OCI-LY7 (cell line): ENCODE measurements around the gene FAM184B. TPM values are rescaled to one million over a fixed set of nuclear protein-coding genes. Genes with fewer than 3 reads are reported as not detected.

Experiments used
- BruUV-seq: library from RNA; stranded (reverse); fragments of 400-500 nt; replicated peaks from 2 replicates; lab custom pipeline; 2021; lab: Mats Ljungman, UMichigan
- CTCF ChIA-PET: fragments of 300-600 bp; sonication (Branson Sonifier 250); formaldehyde crosslinking; loops from one replicate; lab custom pipeline; 2022; ENCODE audit warnings: antibody characterized with exemption; ENCODE audit not compliant: unreplicated experiment; lab: Charles Lee
- POLR2A ChIA-PET: fragments of 300-600 bp; sonication (Branson Sonifier 250); formaldehyde crosslinking; loops from one replicate; lab custom pipeline; 2022; ENCODE audit warnings: antibody characterized with exemption; lab: Charles Lee
- DNase-seq: peaks from one replicate; pipeline ENCODE4 v3.0.0-alpha.2; 2015; ENCODE audit warnings: low spot score
- H2AFZ ChIP-seq: fragments of 200-600 bp; sonication (generic), shearing (Covaris generic); 2 replicates; pipeline ENCODE4 v1.6.1; 2014; ENCODE audit warnings: mild to moderate bottlenecking, antibody characterized with exemption, low read length, moderate library complexity
- H3K27ac ChIP-seq: fragments of 200-600 bp; sonication (generic); 2 replicates; pipeline ENCODE4 v1.5.1; 2014; ENCODE audit warnings: mixed run types, low read depth, mild to moderate bottlenecking, moderate library complexity, low read length, inconsistent platforms; ENCODE audit not compliant: poor library complexity, severe bottlenecking
- H3K36me3 ChIP-seq: fragments of 200-600 bp; sonication (generic); 2 replicates; pipeline ENCODE4 v1.6.1; 2014; ENCODE audit warnings: mild to moderate bottlenecking, antibody characterized with exemption, low read length, moderate library complexity, mixed read lengths; ENCODE audit not compliant: insufficient read depth
- H3K4me1 ChIP-seq: fragments of 200-600 bp; sonication (generic); 2 replicates; pipeline ENCODE4 v1.5.1; 2014; ENCODE audit warnings: mild to moderate bottlenecking, low read length; ENCODE audit not compliant: insufficient read depth, poor library complexity, severe bottlenecking
- H3K4me2 ChIP-seq: fragments of 200-600 bp; sonication (generic); 2 replicates; pipeline ENCODE4 v1.6.1; 2014; ENCODE audit warnings: mild to moderate bottlenecking, low read length
- H3K4me3 ChIP-seq: fragments of 200-600 bp; sonication (generic); 2 replicates; pipeline ENCODE4 v1.5.1; 2014; ENCODE audit warnings: mild to moderate bottlenecking, low read depth, low read length; ENCODE audit not compliant: poor library complexity, severe bottlenecking
- H3K79me2 ChIP-seq: fragments of 200-600 bp; sonication (generic); 2 replicates; pipeline ENCODE4 v1.6.1; 2016; ENCODE audit warnings: low read depth, mild to moderate bottlenecking, low read length, moderate library complexity, mixed read lengths; ENCODE audit not compliant: insufficient read depth
- H3K9me2 ChIP-seq: fragments of 200-600 bp; sonication (generic); 2 replicates; pipeline ENCODE4 v1.6.1; 2016; ENCODE audit warnings: mild to moderate bottlenecking, low read length, mixed read lengths; ENCODE audit not compliant: insufficient read depth
- H3K9me3 ChIP-seq: fragments of 200-600 bp; sonication (generic); 2 replicates; pipeline ENCODE4 v1.6.1; 2014; ENCODE audit warnings: mild to moderate bottlenecking, mixed run types, low read length, mixed read lengths
- H4K20me1 ChIP-seq: fragments of 200-600 bp; sonication (generic); 2 replicates; pipeline ENCODE4 v1.6.1; 2014; ENCODE audit warnings: mild to moderate bottlenecking, antibody characterized with exemption, low read length, moderate library complexity, mixed read lengths; ENCODE audit not compliant: insufficient read depth
- EZH2phosphoT487 ChIP-seq: fragments of 200-600 bp; sonication (generic); IDR thresholded peaks from 2 replicates; pipeline ENCODE4 v1.6.1; 2018; ENCODE audit warnings: low read depth, borderline replicate concordance, mild to moderate bottlenecking, mixed run types, antibody characterized with exemption, low read length, moderate library complexity, mixed read lengths
- intact Hi-C: fragments of 100-400 bp; cut with micrococcal nuclease; formaldehyde crosslinking; loops from one replicate; pipeline ENCODE4 v1.10.0; 2022; ENCODE audit not compliant: unreplicated experiment
- total RNA-seq, 2 experiments: library from RNA; depleted of rRNA in 1 of 2; stranded (reverse); fragments of >200 nt in 1 of 2; shearing (Covaris generic) in 1 of 2; gene quantifications; 2 replicates each; pipeline ENCODE4 v1.2.3, GENCODE V29; 2014 to 2022
- TF ChIP-seq, protein P1 (sequence below): fragments of 200-600 bp; sonication (generic); conservative IDR thresholded peaks from 2 replicates; pipeline ENCODE4 v1.5.1; 2014; ENCODE audit warnings: mild to moderate bottlenecking, antibody characterized with exemption, low read length, moderate library complexity, mixed read lengths

The FAM184B gene
- total RNA-seq, 2 experiments from 2014 or later, result not detected

DNA sequence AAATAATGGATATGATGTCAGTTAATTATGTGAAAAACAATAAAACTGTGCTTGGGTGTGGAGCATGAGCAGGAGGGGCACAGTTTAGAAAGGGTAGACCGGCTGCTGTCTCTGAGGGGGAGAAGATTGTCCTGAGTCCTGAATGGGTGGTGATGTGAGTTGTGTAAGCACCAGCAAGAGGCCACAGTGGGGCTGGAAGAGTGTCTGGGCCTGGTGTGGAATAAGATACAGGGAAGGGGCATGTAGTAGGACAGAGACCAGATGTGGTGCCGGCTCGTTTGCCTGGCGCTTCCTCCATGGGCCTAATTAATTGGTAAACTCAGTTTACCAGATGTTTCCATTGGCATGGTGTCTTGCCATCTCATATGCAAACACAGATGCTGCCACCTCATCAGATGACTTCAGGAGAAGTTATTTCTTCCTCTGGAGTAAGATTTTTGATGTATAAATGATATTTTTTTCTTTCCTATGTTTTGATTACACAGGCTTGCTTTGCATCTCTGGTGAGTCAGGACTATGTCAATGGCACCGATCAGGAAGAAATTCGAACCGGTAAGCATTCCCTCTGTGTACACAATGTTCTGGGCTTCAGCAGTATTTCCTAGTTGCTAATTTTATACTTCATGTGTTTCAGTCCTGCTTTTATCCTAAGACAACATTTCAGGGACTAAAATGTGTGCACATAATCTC lies 161.9 kb downstream of the FAM184B start:
- H3K4me3 ChIP-seq, result no peak overlapping the region
- no TSS peak for BruUV-seq
- no peaks in the 10 kb centered on the region for H3K9me2 ChIP-seq
- POLR2A ChIA-PET, result interaction anchor here (0.6 to 1.1 kb wide), 5 partner anchors 10 to 37 kb away, joined by 3 to 6 read pairs (median 4); no protein-coding TSS in a partner anchor
- TF ChIP-seq, protein P1, sequence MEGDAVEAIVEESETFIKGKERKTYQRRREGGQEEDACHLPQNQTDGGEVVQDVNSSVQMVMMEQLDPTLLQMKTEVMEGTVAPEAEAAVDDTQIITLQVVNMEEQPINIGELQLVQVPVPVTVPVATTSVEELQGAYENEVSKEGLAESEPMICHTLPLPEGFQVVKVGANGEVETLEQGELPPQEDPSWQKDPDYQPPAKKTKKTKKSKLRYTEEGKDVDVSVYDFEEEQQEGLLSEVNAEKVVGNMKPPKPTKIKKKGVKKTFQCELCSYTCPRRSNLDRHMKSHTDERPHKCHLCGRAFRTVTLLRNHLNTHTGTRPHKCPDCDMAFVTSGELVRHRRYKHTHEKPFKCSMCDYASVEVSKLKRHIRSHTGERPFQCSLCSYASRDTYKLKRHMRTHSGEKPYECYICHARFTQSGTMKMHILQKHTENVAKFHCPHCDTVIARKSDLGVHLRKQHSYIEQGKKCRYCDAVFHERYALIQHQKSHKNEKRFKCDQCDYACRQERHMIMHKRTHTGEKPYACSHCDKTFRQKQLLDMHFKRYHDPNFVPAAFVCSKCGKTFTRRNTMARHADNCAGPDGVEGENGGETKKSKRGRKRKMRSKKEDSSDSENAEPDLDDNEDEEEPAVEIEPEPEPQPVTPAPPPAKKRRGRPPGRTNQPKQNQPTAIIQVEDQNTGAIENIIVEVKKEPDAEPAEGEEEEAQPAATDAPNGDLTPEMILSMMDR, result no peak
- no peak for TF ChIP-seq EZH2phosphoT487
- no peak for DNase-seq
- peaks cover 55% of the 10 kb centered on the region for H3K79me2 ChIP-seq
- intact Hi-C loops, result no loop called here
- H3K27ac ChIP-seq, result no peak overlapping the region
- no peak overlapping the region; the same call in 1 of the 2 replicates for H3K4me2 ChIP-seq
- H3K36me3 ChIP-seq, result peaks cover 82% of the 10 kb centered on the region
- no peaks in the 10 kb centered on the region for H3K9me3 ChIP-seq
- CTCF ChIA-PET, result no interaction called here
- peaks cover 13% of the 10 kb centered on the region; the same call in 1 of the 2 replicates for H4K20me1 ChIP-seq
- H2AFZ ChIP-seq, result no peak overlapping the region
- H3K4me1 ChIP-seq, result peaks cover 27% of the 10 kb centered on the region

DNA sequence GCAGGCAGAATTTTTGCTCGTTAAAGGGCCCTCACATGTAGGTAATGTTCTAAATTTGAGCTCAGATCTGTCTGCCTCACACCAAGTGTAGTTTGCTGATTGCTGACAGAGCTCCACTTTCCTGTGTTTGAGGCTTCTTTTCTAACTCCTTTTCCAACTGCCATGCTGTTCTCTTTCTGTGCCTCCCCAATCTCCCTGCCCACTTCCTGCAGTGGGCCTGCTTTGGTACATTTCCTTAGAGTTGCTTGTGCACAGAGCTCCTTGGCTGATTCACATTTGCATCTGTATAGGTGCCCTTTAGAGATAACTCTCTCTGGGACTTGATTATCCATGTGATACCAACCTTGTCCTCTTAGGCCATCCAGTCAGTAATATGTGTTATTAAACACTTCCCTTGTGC lies 162.5 kb downstream of the FAM184B start:
- Histone ChIP-seq H3K4me1 (peaks cover 27% of the 10 kb centered on the region), H3K36me3 (peaks cover 75% of the 10 kb centered on the region), H3K4me3 (no peak overlapping the region), H3K9me2 (no peaks in the 10 kb centered on the region), H3K9me3 (no peaks in the 10 kb centered on the region), H3K4me2 (peak overlapping the region; percentile 4; the same call in 1 of the 2 replicates), H2AFZ (no peak overlapping the region), H3K27ac (no peak overlapping the region), H4K20me1 (peaks cover 13% of the 10 kb centered on the region; the same call in 1 of the 2 replicates), H3K79me2 (peaks cover 58% of the 10 kb centered on the region)
- DNase-seq, result no peak
- BruUV-seq, result no TSS peak
- intact Hi-C loops, result no loop called here
- no peak for TF ChIP-seq EZH2phosphoT487
- TF ChIP-seq, protein P1, result no peak
- CTCF ChIA-PET, result no interaction called here
- POLR2A ChIA-PET, result interaction anchor here (0.9 kb wide), 1 partner anchor 15 kb away, joined by 3 read pairs; no protein-coding TSS in a partner anchor

DNA sequence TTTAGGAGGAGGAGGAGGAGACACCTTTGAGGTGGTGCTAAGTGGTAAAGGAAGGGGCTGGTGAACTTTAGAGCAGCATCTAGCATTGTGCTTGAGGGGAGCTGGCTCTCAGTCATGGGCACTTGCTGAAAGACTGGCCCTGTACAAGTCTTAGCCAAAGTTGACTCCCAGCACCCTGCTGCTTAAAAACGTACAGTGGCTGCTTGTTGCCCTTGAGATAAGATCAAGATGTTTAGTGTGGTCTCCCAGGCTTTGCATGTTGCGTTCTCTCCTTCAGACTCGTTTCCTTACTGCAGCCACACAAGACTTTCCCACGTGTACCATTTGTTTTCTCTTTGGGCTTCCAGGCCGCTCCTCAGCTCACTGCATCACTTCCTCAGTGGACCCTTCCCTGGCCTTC lies 165.1 kb downstream of the FAM184B start:
- Histone ChIP-seq H3K36me3 (peaks cover 49% of the 10 kb centered on the region), H3K4me2 (peak overlapping the region; percentile 90), H2AFZ (no peak overlapping the region), H3K4me1 (peaks cover 32% of the 10 kb centered on the region), H3K9me2 (no peaks in the 10 kb centered on the region), H3K9me3 (no peaks in the 10 kb centered on the region), H3K79me2 (peaks cover 61% of the 10 kb centered on the region), H3K4me3 (peak overlapping the region; percentile 27), H3K27ac (no peak overlapping the region), H4K20me1 (peaks cover 13% of the 10 kb centered on the region; the same call in 1 of the 2 replicates)
- CTCF ChIA-PET, result no interaction called here
- POLR2A ChIA-PET, result interaction anchor here (1.3 kb wide), 2 partner anchors 21 to 42 kb away, joined by 3 to 5 read pairs; no protein-coding TSS in a partner anchor
- TF ChIP-seq EZH2phosphoT487, result no peak
- TF ChIP-seq, protein P1, result no peak
- DNase-seq, result no peak
- intact Hi-C loops, result no loop called here
- BruUV-seq, result TSS peak; percentile 47
